HepG2 (cell line): Measurements from ENCODE around the gene MTHFD2L. TPM values are rescaled to one million over a fixed set of nuclear protein-coding genes. Genes with fewer than 3 reads are reported as not detected.

Source experiments
- ARHGAP35 ChIP-seq: sonication (generic); formaldehyde crosslinking; IDR thresholded peaks from 2 replicates; pipeline ENCODE4 v1.9.0; 2022; ENCODE audit warnings: mild to moderate bottlenecking, inconsistent platforms, moderate library complexity, missing genetic modification reagents, borderline replicate concordance
- DR1 ChIP-seq: sonication (generic); formaldehyde crosslinking; IDR thresholded peaks from 2 replicates; pipeline ENCODE4 v1.8.0; 2021; ENCODE audit warnings: mild to moderate bottlenecking, missing genetic modification reagents, inconsistent platforms
- FOXK1 ChIP-seq: sonication (generic); formaldehyde crosslinking; IDR thresholded peaks from 2 replicates; pipeline ENCODE4 v1.4.0; 2020; ENCODE audit warnings: low read depth, missing genetic modification reagents, borderline replicate concordance
- HDAC1 ChIP-seq: sonication (generic); formaldehyde crosslinking; IDR thresholded peaks from 2 replicates; pipeline ENCODE4 v1.5.1; 2020; ENCODE audit warnings: mild to moderate bottlenecking, missing genetic modification reagents
- HDAC2 ChIP-seq: sonication (generic); formaldehyde crosslinking; IDR thresholded peaks from 2 replicates; pipeline ENCODE4 v1.4.0; 2020; ENCODE audit warnings: missing genetic modification reagents
- HNRNPUL1 ChIP-seq: fragments of 200-400 bp; formaldehyde crosslinking; IDR thresholded peaks from 2 replicates; pipeline ENCODE4 v1.6.1; 2017; ENCODE audit warnings: low read depth, mild to moderate bottlenecking, low read length, moderate library complexity
- IKZF4 ChIP-seq: sonication (generic); formaldehyde crosslinking; IDR thresholded peaks from 2 replicates; pipeline ENCODE4 v1.5.1; 2020; ENCODE audit warnings: borderline replicate concordance, mild to moderate bottlenecking, low read depth, missing genetic modification reagents; ENCODE audit errors: not compliant biosample characterization
- KAT7 ChIP-seq: IDR thresholded peaks from 2 replicates; pipeline ENCODE4 v1.6.1; 2018; ENCODE audit warnings: borderline replicate concordance, missing compliant biosample characterization
- KAT8 ChIP-seq: IDR thresholded peaks from 2 replicates; pipeline ENCODE4 v1.6.1; 2016; ENCODE audit warnings: missing genetic modification reagents, missing compliant biosample characterization
- KDM6A ChIP-seq: IDR thresholded peaks from 2 replicates; pipeline ENCODE4 v1.6.1; 2016; ENCODE audit warnings: low read depth
- NFE2 ChIP-seq: sonication (generic); formaldehyde crosslinking; IDR thresholded peaks from 2 replicates; pipeline ENCODE4 v1.4.0; 2020; ENCODE audit warnings: missing genetic modification reagents
- NPAS2 ChIP-seq: sonication (generic); formaldehyde crosslinking; IDR thresholded peaks from 2 replicates; pipeline ENCODE4 v1.8.0; 2022; ENCODE audit warnings: mild to moderate bottlenecking, missing genetic modification reagents, borderline replicate concordance
- PCBP1 ChIP-seq: fragments of 200-400 bp; formaldehyde crosslinking; IDR thresholded peaks from 2 replicates; pipeline ENCODE4 v1.6.1; 2017; ENCODE audit warnings: mild to moderate bottlenecking, low read depth, low read length, borderline replicate concordance
- SMARCE1 ChIP-seq: fragments of 450-650 bp; IDR thresholded peaks from 2 replicates; pipeline ENCODE4 v1.6.1; 2017; ENCODE audit warnings: borderline replicate concordance
- USF2 ChIP-seq, 2 experiments: sonication (generic) in 1 of 2; formaldehyde crosslinking in 1 of 2; IDR thresholded peaks; 2 replicates each; pipeline versions ENCODE4 v1.5.1 to v1.6.1; 2011 to 2020; ENCODE audit warnings: borderline replicate concordance in 1 of 2, low read depth in 1 of 2, low read length in 1 of 2, mild to moderate bottlenecking in 1 of 2, missing genetic modification reagents in 1 of 2, moderate library complexity in 1 of 2
- YEATS4 ChIP-seq: sonication (generic); formaldehyde crosslinking; IDR thresholded peaks from 2 replicates; pipeline ENCODE4 v1.4.0; 2020; ENCODE audit warnings: missing genetic modification reagents, borderline replicate concordance
- YY1 ChIP-seq: IDR thresholded peaks from 2 replicates; pipeline ENCODE4 v1.6.1; 2011; ENCODE audit warnings: low read length, low read depth, moderate library complexity, mild to moderate bottlenecking; ENCODE audit not compliant: insufficient read depth, insufficient replicate concordance
- ZNF121 ChIP-seq: sonication (generic); formaldehyde crosslinking; IDR thresholded peaks from 2 replicates; pipeline ENCODE4 v1.5.0; 2020; ENCODE audit warnings: mild to moderate bottlenecking, missing genetic modification reagents
- ZNF207 ChIP-seq: fragments of 450-650 bp; IDR thresholded peaks from 2 replicates; pipeline ENCODE4 v1.6.1; 2016; ENCODE audit warnings: antibody characterized with exemption, borderline replicate concordance
- ZNF296 ChIP-seq: sonication (generic); formaldehyde crosslinking; conservative IDR thresholded peaks from 2 replicates; pipeline ENCODE4 v1.5.0; 2020; ENCODE audit warnings: mild to moderate bottlenecking, missing genetic modification reagents
- ZNF354B ChIP-seq: sonication (generic); formaldehyde crosslinking; IDR thresholded peaks from 2 replicates; pipeline ENCODE4 v1.8.0; 2022; ENCODE audit warnings: mild to moderate bottlenecking, missing genetic modification reagents
- ZNF546 ChIP-seq: sonication (generic); formaldehyde crosslinking; conservative IDR thresholded peaks from 2 replicates; pipeline ENCODE4 v1.8.1; 2023; ENCODE audit warnings: mild to moderate bottlenecking, missing genetic modification reagents
- ZNF7 ChIP-seq: IDR thresholded peaks from 2 replicates; pipeline ENCODE4 v1.6.1; 2016; ENCODE audit warnings: missing biosample characterization, missing genetic modification reagents
- ZNF747 ChIP-seq: sonication (generic); formaldehyde crosslinking; IDR thresholded peaks from 2 replicates; pipeline ENCODE4 v1.8.1; 2023; ENCODE audit warnings: missing genetic modification reagents, mild to moderate bottlenecking, borderline replicate concordance
- ZNF775 ChIP-seq: sonication (generic); formaldehyde crosslinking; IDR thresholded peaks from 2 replicates; pipeline ENCODE4 v1.4.0; 2020; ENCODE audit warnings: missing genetic modification reagents, mild to moderate bottlenecking, moderate library complexity, borderline replicate concordance
- ZNF878 ChIP-seq: sonication (generic); formaldehyde crosslinking; IDR thresholded peaks from 2 replicates; pipeline ENCODE4 v1.8.1; 2023; ENCODE audit warnings: mild to moderate bottlenecking, missing genetic modification reagents, moderate library complexity
- polyA plus RNA-seq, 8 experiments: library from polyadenylated mRNA; depleted of rRNA in 3 of 8; stranded (reverse) in 7 of 8; unstranded in 1 of 8; fragments of >200 nt; fragmentation: Illumina TruSeq in 4 of 8; extraction: Trizol in 4 of 8; gene quantifications; 2 replicates each; pipeline versions ENCODE4 v1.2.1 to v1.2.3, GENCODE V29; 2011 to 2016; ENCODE audit warnings: low read depth in 4 of 8, missing spikeins in 1 of 8, mixed read lengths in 1 of 8; ENCODE audit not compliant: insufficient read depth in 1 of 8
- total RNA-seq, 5 experiments: library from RNA; depleted of rRNA; stranded (reverse); fragments of >200 nt; fragmentation: Illumina TruSeq; extraction: Trizol; gene quantifications; 2 replicates each; pipeline ENCODE4 v1.2.3, GENCODE V29; 2016; ENCODE audit warnings: low read depth in 1 of 5
- TF ChIP-seq, protein P1 (sequence below): sonication (generic); formaldehyde crosslinking; IDR thresholded peaks from 2 replicates; pipeline ENCODE4 v1.5.0; 2020; ENCODE audit warnings: mild to moderate bottlenecking, missing genetic modification reagents, moderate library complexity
- TF ChIP-seq, protein P2 (sequence below): sonication (generic); IDR thresholded peaks from 2 replicates; pipeline ENCODE4 v1.6.1; 2016; ENCODE audit warnings: low read depth, borderline replicate concordance

Gene MTHFD2L
- total and polyA plus RNA-seq, 2 of the 13 experiments (the other 11 are each of a cell fraction or from before 2014, with no cell fraction given), result 10.5 to 14.9 TPM

DNA sequence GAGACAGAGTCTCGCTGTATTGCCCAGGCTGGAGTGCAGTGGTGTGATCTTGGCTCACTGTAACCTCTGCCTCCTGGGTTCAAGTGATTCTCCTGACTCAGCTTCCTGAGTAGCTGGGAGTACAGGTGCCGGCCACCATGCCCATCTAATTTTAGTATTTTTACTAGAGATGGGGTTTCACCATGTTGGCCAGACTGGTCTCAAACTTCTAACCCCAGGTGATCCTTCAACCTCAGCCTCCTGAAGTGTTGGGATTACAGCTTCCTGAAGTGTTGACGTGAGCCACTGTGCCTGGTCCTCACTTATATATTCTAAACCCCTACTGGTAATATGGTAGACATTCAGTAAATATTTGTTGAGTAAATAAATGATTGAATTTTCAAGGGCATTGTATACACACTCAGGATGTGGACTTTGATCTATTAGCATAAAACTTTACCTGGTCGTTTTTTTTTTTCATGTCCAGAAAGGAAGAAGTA is 33.0 kb downstream of the MTHFD2L start (continued):
- no peak for TF ChIP-seq KAT7
- TF ChIP-seq PCBP1, result no peak
- TF ChIP-seq KDM6A (CRISPR knock-in tag), result 0 out of 2 replicates have a peak, but pooled peaks have one; percentile 20
- TF ChIP-seq SMARCE1, result no peak
- no peak for TF ChIP-seq HNRNPUL1
- TF ChIP-seq ZNF775 (CRISPR knock-in tag), result no peak
- no peak for TF ChIP-seq ZNF354B
- TF ChIP-seq ARHGAP35, result no peak
- TF ChIP-seq, protein P1, sequence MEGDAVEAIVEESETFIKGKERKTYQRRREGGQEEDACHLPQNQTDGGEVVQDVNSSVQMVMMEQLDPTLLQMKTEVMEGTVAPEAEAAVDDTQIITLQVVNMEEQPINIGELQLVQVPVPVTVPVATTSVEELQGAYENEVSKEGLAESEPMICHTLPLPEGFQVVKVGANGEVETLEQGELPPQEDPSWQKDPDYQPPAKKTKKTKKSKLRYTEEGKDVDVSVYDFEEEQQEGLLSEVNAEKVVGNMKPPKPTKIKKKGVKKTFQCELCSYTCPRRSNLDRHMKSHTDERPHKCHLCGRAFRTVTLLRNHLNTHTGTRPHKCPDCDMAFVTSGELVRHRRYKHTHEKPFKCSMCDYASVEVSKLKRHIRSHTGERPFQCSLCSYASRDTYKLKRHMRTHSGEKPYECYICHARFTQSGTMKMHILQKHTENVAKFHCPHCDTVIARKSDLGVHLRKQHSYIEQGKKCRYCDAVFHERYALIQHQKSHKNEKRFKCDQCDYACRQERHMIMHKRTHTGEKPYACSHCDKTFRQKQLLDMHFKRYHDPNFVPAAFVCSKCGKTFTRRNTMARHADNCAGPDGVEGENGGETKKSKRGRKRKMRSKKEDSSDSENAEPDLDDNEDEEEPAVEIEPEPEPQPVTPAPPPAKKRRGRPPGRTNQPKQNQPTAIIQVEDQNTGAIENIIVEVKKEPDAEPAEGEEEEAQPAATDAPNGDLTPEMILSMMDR (CRISPR knock-in tag), result no peak
- TF ChIP-seq, protein P2, sequence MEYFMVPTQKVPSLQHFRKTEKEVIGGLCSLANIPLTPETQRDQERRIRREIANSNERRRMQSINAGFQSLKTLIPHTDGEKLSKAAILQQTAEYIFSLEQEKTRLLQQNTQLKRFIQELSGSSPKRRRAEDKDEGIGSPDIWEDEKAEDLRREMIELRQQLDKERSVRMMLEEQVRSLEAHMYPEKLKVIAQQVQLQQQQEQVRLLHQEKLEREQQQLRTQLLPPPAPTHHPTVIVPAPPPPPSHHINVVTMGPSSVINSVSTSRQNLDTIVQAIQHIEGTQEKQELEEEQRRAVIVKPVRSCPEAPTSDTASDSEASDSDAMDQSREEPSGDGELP, result no peak
- no peak for TF ChIP-seq YY1
- TF ChIP-seq IKZF4 (CRISPR knock-in tag), result no peak
- no peak for TF ChIP-seq USF2 (IDR thresholded peaks at IDR 0.05; ENCODE audit: low read depth, low read length)
- no peak for TF ChIP-seq USF2 (CRISPR knock-in tag; IDR thresholded peaks at IDR 0.05; ENCODE audit: borderline replicate concordance)
- no peak for TF ChIP-seq DR1 (CRISPR knock-in tag)
- TF ChIP-seq ZNF121 (CRISPR knock-in tag), result peak; percentile 79
- TF ChIP-seq FOXK1 (CRISPR knock-in tag), result peak; percentile 69; the same call in 1 of the 2 replicates
- TF ChIP-seq ZNF207, result no peak
- no peak for TF ChIP-seq ZNF296 (CRISPR knock-in tag)
- TF ChIP-seq ZNF7 (CRISPR knock-in tag), result peak; percentile 99
- TF ChIP-seq NPAS2 (CRISPR knock-in tag), result no peak
- TF ChIP-seq ZNF878 (CRISPR knock-in tag), result 0 out of 2 replicates have a peak, but pooled peaks have one; percentile 23
- TF ChIP-seq YEATS4 (CRISPR knock-in tag), result no peak
- TF ChIP-seq ZNF747 (CRISPR knock-in tag), result no peak
- no peak for TF ChIP-seq ZNF546 (CRISPR knock-in tag)
- no peak for TF ChIP-seq NFE2 (CRISPR knock-in tag)
- TF ChIP-seq KAT8, result 0 out of 2 replicates have a peak, but pooled peaks have one; percentile 23
- TF ChIP-seq HDAC1 (CRISPR knock-in tag), result peak; percentile 61
- TF ChIP-seq HDAC2 (CRISPR knock-in tag), result peak; percentile 72
